Jurkat, Clone E6-1 (cell line): Measurements from ENCODE around the gene TESK1.
A peak's percentile ranks its signal among the peaks of the same experiment; 100 is the strongest.
"Not testable (repeated sequence)": the region's sequence is repeated elsewhere in the genome, so short reads cannot be mapped to it uniquely, and the experiment has no call there.

Experiments
- DNase-seq: peaks from one replicate; pipeline ENCODE4 v3.0.0-alpha.2; 2011; ENCODE audit warnings: low read depth, low spot score
- H3K4me3 ChIP-seq: 2 replicates; pipeline ENCODE4 v1.5.1; 2011; ENCODE audit warnings: mild to moderate bottlenecking, low read length, control low read depth, moderate library complexity

Gene TESK1

GRCh38 chr9:35609001-35609819 is 4.1 kb downstream of the TESK1 start:
- DNase-seq: no peak
- no peak overlapping the region for H3K4me3 ChIP-seq

GRCh38 chr9:35609820-35610163 is 4.7 kb downstream of the TESK1 start:
- no peak for DNase-seq
- no peak overlapping the region for H3K4me3 ChIP-seq

DNA sequence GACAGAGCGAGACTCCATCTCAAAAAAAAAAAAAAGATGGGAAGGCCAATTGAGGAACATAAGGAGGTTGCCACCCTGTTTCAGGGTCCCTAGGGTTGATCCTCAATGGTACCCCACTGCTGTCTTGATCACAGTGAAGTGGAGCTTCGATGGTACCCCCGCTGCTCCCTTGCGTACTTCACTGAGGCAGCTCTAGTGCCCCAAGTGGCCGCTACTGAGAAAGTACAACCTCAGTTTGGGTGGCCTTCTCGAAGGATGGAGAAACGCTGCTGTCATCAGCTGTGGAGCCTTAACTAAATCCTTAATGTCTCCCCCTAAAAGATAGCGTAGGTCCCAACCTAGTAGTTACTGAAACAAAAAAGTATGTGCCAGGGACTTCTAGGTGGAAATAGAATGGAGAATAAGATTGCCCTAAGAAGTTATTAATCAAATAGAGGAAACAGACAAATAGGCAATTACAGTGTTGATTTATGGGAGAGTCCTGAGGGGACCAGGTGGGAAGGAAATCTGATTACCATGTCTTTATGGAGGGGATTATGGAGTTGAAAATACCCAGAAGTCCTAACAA is 6.3 kb downstream of the TESK1 start:
- H3K4me3 ChIP-seq: no peak overlapping the region
- peak; percentile 48 for DNase-seq

GRCh38 chr9:35612066-35612465 is 7.0 kb downstream of the TESK1 start:
- not testable (repeated sequence) for H3K4me3 ChIP-seq, DNase-seq

DNA sequence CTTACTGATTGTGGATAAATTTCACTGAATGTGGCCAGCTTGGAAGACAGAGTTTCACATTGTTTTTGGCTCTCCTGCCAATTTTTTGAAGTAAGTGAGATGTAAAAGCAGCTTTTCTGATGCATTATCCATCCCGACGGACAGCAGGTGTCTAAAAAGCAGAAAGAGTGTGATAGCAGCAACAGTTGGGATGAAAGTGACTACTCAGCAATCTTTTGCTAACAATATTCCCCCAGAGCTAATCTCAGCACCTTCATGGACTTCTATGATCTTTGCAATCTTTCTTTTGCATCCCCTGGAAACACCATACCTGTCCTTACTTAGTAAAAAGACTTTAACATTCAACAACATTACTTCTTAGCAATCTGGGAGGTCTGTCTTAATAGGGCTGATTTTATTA is 7.8 kb downstream of the TESK1 start:
- no peak for DNase-seq
- H3K4me3 ChIP-seq: no peak overlapping the region

GRCh38 chr9:35615981-35616680 is 11.1 kb downstream of the TESK1 start:
- H3K4me3 ChIP-seq: no peak overlapping the region
- peak; percentile 25 for DNase-seq

- DNase-seq: no peak
- H3K4me3 ChIP-seq: no peak overlapping the region
Measured at GRCh38 chr9:35616681-35617459, 11.8 kb downstream of the TESK1 start.

GRCh38 chr9:35617548-35617947 is 12.5 kb downstream of the TESK1 start:
- DNase-seq: no peak
- H3K4me3 ChIP-seq: no peak overlapping the region

DNA sequence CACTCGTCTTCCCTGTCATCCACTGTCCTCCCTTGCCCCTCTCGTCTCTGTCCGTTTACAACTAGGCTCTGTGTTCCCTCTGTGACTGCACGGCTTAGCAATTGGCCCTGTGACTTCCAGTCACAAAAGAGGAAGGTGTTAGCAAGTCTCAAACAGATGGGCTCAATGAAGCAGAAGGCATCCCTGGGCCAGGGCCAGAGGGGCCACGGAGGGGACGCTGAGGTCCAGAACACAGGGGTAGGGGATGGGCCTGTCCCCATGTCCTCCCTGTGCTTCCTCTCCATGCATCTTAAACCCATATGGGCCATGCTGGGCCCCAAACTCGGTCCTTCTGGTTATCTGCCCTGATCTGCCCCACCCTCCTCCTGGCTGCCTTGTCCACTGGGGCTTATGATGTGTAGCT is 13.3 kb downstream of the TESK1 start, which contains the start of gene CD72:
Gene CD72, minus strand, starts transcription at position 89 of the 403 bp plus-strand sequence. CDS start 110 bp downstream, outside the sequence.
- DNase-seq: no peak
- peak within 1 kb of the TSS; percentile 33 for H3K4me3 ChIP-seq

DNA sequence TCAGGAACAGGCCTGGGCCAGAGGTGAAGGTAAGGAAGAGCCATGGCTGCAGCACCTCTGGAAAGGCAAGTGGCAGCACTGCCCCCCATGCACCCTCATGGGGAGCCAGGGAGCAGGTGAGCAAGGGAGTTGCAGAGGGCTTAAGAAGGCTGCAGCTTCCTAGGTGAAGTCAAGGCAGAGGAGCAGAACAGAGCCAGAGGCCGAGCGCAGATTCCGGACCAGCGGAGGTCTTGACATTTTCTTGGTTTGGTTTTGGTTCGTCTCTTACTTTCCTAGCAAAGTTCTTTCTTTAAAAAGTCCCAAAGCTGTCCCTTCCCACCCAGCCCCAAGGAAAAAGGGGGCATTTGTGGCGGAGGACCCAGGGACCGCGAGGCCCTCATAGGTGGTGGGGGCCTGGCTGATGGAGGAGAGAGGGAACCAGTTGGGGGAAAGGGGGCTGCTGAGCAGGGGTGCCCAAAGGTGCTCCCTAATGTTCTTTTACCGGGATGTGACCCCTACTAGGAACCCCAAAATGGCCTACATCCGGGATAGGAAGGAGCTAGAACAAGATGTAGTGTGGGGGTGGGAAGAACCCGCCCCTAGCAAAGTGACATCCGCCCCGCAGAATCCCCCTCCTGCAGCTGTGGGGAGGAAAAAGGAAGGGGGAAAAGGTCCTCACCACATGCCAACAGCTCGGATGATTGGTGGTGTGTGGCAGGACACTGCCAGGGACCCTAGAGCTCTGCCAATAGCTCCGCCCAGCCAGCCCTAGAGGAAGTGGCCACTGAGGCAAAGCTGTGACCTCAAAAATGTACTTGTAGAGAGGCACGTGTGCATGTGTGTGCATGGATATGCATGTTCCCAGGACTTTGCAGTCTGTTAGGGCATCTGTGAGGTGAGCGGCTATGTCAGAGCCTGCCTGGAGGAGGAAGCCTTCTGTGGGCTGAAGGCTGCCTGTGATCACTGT is 14.1 kb downstream of the TESK1 start:
- DNase-seq: peak; percentile 96
- H3K4me3 ChIP-seq: peak overlapping the region; percentile 33

GRCh38 chr9:35619800-35620158 is 14.7 kb downstream of the TESK1 start:
- peak; percentile 80 for DNase-seq
- peak overlapping the region; percentile 33 for H3K4me3 ChIP-seq

- no peak for DNase-seq
- no peak overlapping the region for H3K4me3 ChIP-seq
Measured at GRCh38 chr9:35627575-35627974, 22.5 kb downstream of the TESK1 start.

GRCh38 chr9:35628389-35628991 is 23.4 kb downstream of the TESK1 start:
- no peak for DNase-seq
- H3K4me3 ChIP-seq: no peak overlapping the region

DNA sequence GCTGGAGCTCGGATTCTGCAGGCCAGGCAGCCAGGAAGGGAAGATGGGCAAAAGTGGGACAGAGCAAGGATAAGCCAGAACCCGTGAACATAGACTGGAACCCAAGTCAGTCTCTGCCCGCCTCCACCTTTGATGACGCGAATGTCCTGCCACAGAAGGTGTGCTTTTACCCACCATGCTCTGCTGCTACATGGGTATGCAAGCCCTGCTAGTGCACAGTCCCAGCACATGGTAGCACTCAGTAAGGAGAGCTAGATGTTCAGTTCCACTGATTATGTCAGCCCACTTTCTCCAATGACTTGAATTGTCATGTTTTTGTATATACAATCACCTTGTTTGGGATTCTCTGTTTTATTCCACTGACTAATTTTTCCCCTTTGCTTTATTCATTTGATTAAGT is 24.5 kb downstream of the TESK1 start:
- DNase-seq: no peak
- no peak overlapping the region for H3K4me3 ChIP-seq

- no peak for DNase-seq
- H3K4me3 ChIP-seq: no peak overlapping the region
Measured at GRCh38 chr9:35635730-35636129, 30.7 kb downstream of the TESK1 start.

DNA sequence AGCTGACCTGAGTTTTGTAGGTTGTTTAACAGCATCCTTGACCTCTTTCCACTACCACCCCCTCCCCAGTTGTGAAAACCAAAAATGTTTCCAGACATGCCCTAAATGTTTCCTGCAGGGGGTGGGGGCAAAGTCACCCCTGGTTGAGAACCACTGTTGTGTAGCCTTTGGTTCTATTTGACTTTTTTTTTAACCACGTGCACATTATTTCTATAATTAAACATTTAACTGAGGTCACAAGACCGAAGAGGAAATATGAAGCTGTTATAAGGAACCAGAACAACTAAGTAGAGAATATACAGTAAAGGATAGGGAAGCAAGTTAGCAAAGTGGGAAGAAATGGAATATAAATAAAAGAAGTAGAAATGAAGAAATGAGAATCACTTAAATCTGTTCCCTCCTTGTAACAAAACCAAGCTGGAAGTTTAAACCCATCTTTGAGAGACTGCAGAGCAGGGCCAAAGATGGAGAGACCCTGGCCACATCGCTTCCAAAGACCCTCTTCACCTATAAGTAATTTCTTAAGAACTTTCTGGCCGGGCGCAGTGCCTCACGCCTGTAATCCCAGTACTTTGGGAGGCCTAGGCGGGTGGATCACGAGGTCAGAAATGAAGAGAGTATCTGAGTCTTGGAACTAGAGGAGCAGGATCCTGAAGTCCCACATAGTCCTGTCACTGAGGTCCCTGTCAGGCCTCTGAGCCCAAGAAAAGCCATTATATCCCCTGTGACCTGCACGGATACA is 31.2 kb downstream of the TESK1 start:
- H3K4me3 ChIP-seq: no peak overlapping the region
- no peak for DNase-seq

GRCh38 chr9:35636877-35637246 is 31.8 kb downstream of the TESK1 start:
- DNase-seq, H3K4me3 ChIP-seq: not testable (repeated sequence)
